CD4-positive, alpha-beta T cell treated with Interleukin-6 at 100 ng/mL for 8 hours (primary cell): ENCODE data around the gene CYLC1.

Experiments
- DNase-seq: peaks from one replicate; pipeline ENCODE4 v3.0.0-alpha.2; 2020; ENCODE audit warnings: mixed read lengths, low spot score

CYLC1 gene

GRCh38 chrX:83860846-83861245 is at the start of gene CYLC1:
Gene CYLC1 (plus strand): TSS chrX:83861146. CDS start chrX:83861183, 37 bp downstream.
- DNase-seq = no peak

- no peak for DNase-seq
These were observed 41.6 kb upstream of the CYLC1 start for GRCh38 chrX:83819304-83819703.

GRCh38 chrX:83829874-83830273 is 31.1 kb upstream of the CYLC1 start:
- no peak for DNase-seq

GRCh38 chrX:83845397-83845796 is 15.5 kb upstream of the CYLC1 start:
- no peak for DNase-seq

- no peak for DNase-seq
These were observed 13.6 kb upstream of the CYLC1 start for GRCh38 chrX:83847339-83847738.

- DNase-seq = no peak
These were observed 27.6 kb downstream of the CYLC1 start for GRCh38 chrX:83888585-83888984.

- no peak for DNase-seq
These were observed 31.5 kb downstream of the CYLC1 start for GRCh38 chrX:83892433-83892832.

GRCh38 chrX:83906921-83907320 is 46.0 kb downstream of the CYLC1 start:
- DNase-seq = no peak

- DNase-seq = no peak
These were observed 55.6 kb downstream of the CYLC1 start for GRCh38 chrX:83916525-83916924.

GRCh38 chrX:83934220-83934619 is 73.3 kb downstream of the CYLC1 start:
- no peak for DNase-seq
